Bronchial epithelial cell (primary cell): Measurements from ENCODE around the gene ACTL10. TPM values are rescaled to one million over a fixed set of nuclear protein-coding genes. Genes with fewer than 3 reads are reported as not detected.
"Not testable (repeated sequence)": the region's sequence is repeated elsewhere in the genome, so short reads cannot be mapped to it uniquely, and the experiment has no call there.

ENCODE experiments used
- DNase-seq: peaks from one replicate; pipeline ENCODE4 v3.0.0-alpha.2; 2010; ENCODE audit warnings: low read depth
- FAIRE-seq: peaks from 2 replicates; lab custom pipeline; 2011; peaks lifted over from hg19 to GRCh38; lab: Jason Lieb, UNC
- H3K27me3 ChIP-seq: 2 replicates; pipeline ENCODE4 v1.5.1; 2011; ENCODE audit warnings: low read length; ENCODE audit not compliant: control insufficient read depth, insufficient read depth
- H3K36me3 ChIP-seq: 2 replicates; pipeline ENCODE4 v1.5.1; 2011; ENCODE audit warnings: low read length; ENCODE audit not compliant: control insufficient read depth, insufficient read depth
- H3K4me3 ChIP-seq: 2 replicates; pipeline ENCODE4 v1.5.1; 2011; ENCODE audit warnings: mild to moderate bottlenecking, low read depth, low read length, control low read depth
- CTCF ChIP-seq: IDR thresholded peaks from 2 replicates; pipeline ENCODE4 v1.5.1; 2011; ENCODE audit warnings: mild to moderate bottlenecking, moderate library complexity, low read length, control low read depth, inconsistent platforms; ENCODE audit not compliant: insufficient read depth, severe bottlenecking
- total RNA-seq: library from RNA; depleted of rRNA; stranded (reverse); fragments of >200 nt; gene quantifications from 2 replicates; pipeline ENCODE4 v1.2.1, GENCODE V29; 2014

ACTL10 gene
- total RNA-seq, 1 donor from 2014 or later = 1.6 TPM

GRCh38 chr20:33693289-33693688, 26.5 kb downstream of the ACTL10 start:
- no peak for FAIRE-seq
- H3K27me3 ChIP-seq = no peaks in the 10 kb centered on the region

GRCh38 chr20:33693741-33694638, 27.2 kb downstream of the ACTL10 start:
- FAIRE-seq = no peak

More at GRCh38 chr20:33693289-33693688, 26.5 kb downstream of the ACTL10 start:
- no peaks in the 10 kb centered on the region for H3K36me3 ChIP-seq
- H3K4me3 ChIP-seq = no peak overlapping the region
- no peak for DNase-seq
- TF ChIP-seq CTCF = no peak

GRCh38 chr20:33694639-33695012, 27.9 kb downstream of the ACTL10 start:
- DNase-seq = no peak
- no peak for TF ChIP-seq CTCF
- FAIRE-seq = no peak
- no peak overlapping the region for H3K4me3 ChIP-seq
- no peaks in the 10 kb centered on the region for H3K27me3 ChIP-seq
- H3K36me3 ChIP-seq = no peaks in the 10 kb centered on the region

More at GRCh38 chr20:33693741-33694638, 27.2 kb downstream of the ACTL10 start:
- TF ChIP-seq CTCF = no peak
- no peaks in the 10 kb centered on the region for H3K27me3 ChIP-seq
- no peak for DNase-seq
- H3K36me3 ChIP-seq = no peaks in the 10 kb centered on the region
- H3K4me3 ChIP-seq = no peak overlapping the region

GRCh38 chr20:33696448-33696847, 29.7 kb downstream of the ACTL10 start:
- TF ChIP-seq CTCF = no peak
- DNase-seq (no peak), FAIRE-seq (no peak)
- Histone ChIP-seq H3K36me3 (no peaks in the 10 kb centered on the region), H3K27me3 (no peaks in the 10 kb centered on the region), H3K4me3 (no peak overlapping the region)

- Histone ChIP-seq H3K36me3 (no peaks in the 10 kb centered on the region), H3K27me3 (no peaks in the 10 kb centered on the region), H3K4me3 (no peak overlapping the region)
- TF ChIP-seq CTCF = no peak
- FAIRE-seq (no peak), DNase-seq (no peak)
Measured at GRCh38 chr20:33697129-33697528, 30.4 kb downstream of the ACTL10 start.

- FAIRE-seq, H3K27me3 ChIP-seq, DNase-seq, H3K4me3 ChIP-seq, H3K36me3 ChIP-seq: not testable (repeated sequence)
Measured at GRCh38 chr20:33698966-33699365, 32.2 kb downstream of the ACTL10 start.

- not testable (repeated sequence) for H3K4me3 ChIP-seq, H3K36me3 ChIP-seq, FAIRE-seq, H3K27me3 ChIP-seq, DNase-seq
Measured at GRCh38 chr20:33700696-33701441, 34.1 kb downstream of the ACTL10 start.
